Activated CD8-positive, alpha-beta memory T cell treated with anti-CD3 and anti-CD28 coated beads, Interleukin-2, amount 50 U/mL, for 4 hours (primary cell): Measurements from ENCODE around the gene ELMO2.

Experiments used
- DNase-seq: peaks from one replicate; pipeline ENCODE4 v3.0.0-alpha.2; 2020

The ELMO2 gene

GRCh38 chr20:46330831-46331371 lies 75.5 kb downstream of the ELMO2 start:
- DNase-seq = no peak

- DNase-seq = no peak
Observed at GRCh38 chr20:46330072-46330763, 76.2 kb downstream of the ELMO2 start.

- no peak for DNase-seq
Observed at GRCh38 chr20:46328200-46328882, 78.1 kb downstream of the ELMO2 start.

- no peak for DNase-seq
Observed at GRCh38 chr20:46327557-46327956, 78.9 kb downstream of the ELMO2 start.

DNA sequence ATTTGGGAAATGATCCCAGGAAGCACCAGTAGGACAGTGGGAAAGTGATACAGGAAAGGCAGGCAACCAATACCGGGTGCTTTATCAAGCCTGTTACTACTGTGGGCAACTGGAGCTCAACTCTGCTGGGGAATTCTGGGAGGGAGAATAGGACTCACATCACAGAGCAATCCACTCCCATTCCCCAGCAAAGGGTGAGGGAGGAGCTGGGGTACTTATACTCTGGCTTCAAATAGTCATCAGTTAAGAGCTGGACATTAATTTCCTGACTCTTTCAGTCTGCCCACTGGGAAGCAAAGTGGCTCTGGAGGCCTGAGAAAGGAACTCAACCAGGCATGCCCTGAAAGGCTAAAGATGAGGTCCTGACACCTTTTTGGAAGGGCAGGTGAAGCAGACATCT lies 80.6 kb downstream of the ELMO2 start:
- DNase-seq = no peak

- no peak for DNase-seq
Observed at GRCh38 chr20:46324960-46325703, 81.3 kb downstream of the ELMO2 start.

GRCh38 chr20:46324379-46324778 lies 82.0 kb downstream of the ELMO2 start:
- no peak for DNase-seq

DNA sequence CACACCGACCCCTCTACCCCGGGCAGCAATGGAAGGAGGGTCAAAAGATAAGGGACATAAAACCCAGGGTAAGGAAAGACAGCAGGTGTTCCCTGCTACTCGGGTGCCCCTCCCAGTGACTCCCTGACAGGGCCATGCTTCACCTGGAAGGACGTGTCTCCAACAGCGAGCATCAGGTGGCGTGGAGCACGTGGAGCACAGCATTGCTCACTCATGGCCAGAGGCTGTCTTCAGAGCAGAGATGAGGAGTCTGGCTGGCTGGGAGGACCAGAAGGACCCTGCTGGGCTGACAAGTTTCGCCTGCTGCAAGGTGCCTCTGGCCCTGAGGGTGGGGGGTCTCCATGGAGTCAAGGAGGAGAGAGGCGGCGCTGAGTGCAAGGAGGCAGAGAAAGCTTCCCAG lies 82.9 kb downstream of the ELMO2 start:
- DNase-seq = no peak

GRCh38 chr20:46322641-46323040 lies 83.8 kb downstream of the ELMO2 start:
- no peak for DNase-seq

DNA sequence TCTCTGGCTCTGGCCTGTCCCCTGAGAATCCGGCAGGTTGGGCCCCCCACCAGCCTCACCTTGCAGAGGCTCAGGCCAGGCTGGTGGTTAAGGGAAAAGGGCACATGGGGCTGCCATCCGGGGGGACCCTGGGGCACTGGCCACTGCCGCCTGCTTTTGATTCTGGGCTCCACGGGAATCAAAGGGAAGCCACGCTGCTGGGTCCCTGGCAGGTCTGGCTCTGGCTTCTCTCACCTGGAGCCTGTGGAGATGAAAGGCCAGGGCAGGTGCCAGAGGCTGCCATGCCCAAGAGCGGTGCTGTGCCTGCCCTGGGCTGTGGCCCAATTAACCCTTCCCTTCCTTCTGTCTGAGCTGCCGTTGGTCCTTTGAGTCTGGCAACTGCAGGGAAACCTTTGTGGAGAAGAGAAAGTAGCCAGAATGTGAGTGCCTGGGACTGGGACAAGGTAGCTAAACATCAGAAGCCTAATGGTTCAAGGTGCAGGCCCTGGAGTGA lies 88.7 kb downstream of the ELMO2 start:
- no peak for DNase-seq

GRCh38 chr20:46316984-46317684 lies 89.3 kb downstream of the ELMO2 start:
- DNase-seq = no peak
